Caco-2 (cell line): ENCODE results near the gene SAMD15. TPM values are rescaled to one million over a fixed set of nuclear protein-coding genes. Genes with fewer than 3 reads are reported as not detected.

Source experiments
- BruUV-seq: library from RNA; stranded (reverse); fragments of 400-500 nt; replicated peaks from 2 replicates; lab custom pipeline; 2021; lab: Mats Ljungman, UMichigan
- CTCF ChIA-PET: fragments of 300-600 bp; sonication (Branson Sonifier 250); formaldehyde crosslinking; loops from one replicate; lab custom pipeline; 2022; ENCODE audit warnings: antibody characterized with exemption; lab: Charles Lee
- POLR2A ChIA-PET: fragments of 300-600 bp; sonication (Branson Sonifier 250); formaldehyde crosslinking; loops from one replicate; lab custom pipeline; 2022; ENCODE audit warnings: antibody characterized with exemption; lab: Charles Lee
- DNase-seq, 2 experiments: peaks; one replicate each; pipeline versions ENCODE4 v3.0.0 to v3.0.0-alpha.2; 2020 to 2022
- H3K27me3 ChIP-seq: replicated peaks from 2 replicates; pipeline ENCODE4 v1.6.0; 2011; ENCODE audit warnings: low read length; ENCODE audit not compliant: control insufficient read depth, insufficient read depth
- H3K36me3 ChIP-seq: 2 replicates; pipeline ENCODE4 v1.5.1; 2011; ENCODE audit warnings: low read length; ENCODE audit not compliant: control insufficient read depth, insufficient read depth
- H3K4me1 ChIP-seq: fragments of 250-450 bp; sonication (Bioruptor Pico); 2 replicates; pipeline ENCODE4 v1.5.1; 2020; ENCODE audit warnings: mild to moderate bottlenecking
- H3K4me3 ChIP-seq: 2 replicates; pipeline ENCODE4 v1.5.1; 2011; ENCODE audit warnings: low read depth, mild to moderate bottlenecking, control low read depth, low read length
- H3K9me3 ChIP-seq: fragments of 250-450 bp; sonication (Bioruptor Pico); 2 replicates; pipeline ENCODE4 v1.5.1; 2020; ENCODE audit warnings: mild to moderate bottlenecking, moderate library complexity
- H3K27ac Mint-ChIP-seq: one replicate; pipeline ENCODE4 v1.8.0; 2022; ENCODE audit warnings: mixed read lengths; ENCODE audit not compliant: unreplicated experiment
- H3K27me3 Mint-ChIP-seq: one replicate; pipeline ENCODE4 v1.8.0; 2022; ENCODE audit warnings: mixed read lengths; ENCODE audit not compliant: insufficient read depth, unreplicated experiment
- H3K36me3 Mint-ChIP-seq: one replicate; pipeline ENCODE4 v1.8.0; 2022; ENCODE audit warnings: mild to moderate bottlenecking, mixed read lengths; ENCODE audit not compliant: insufficient read depth, unreplicated experiment
- H3K4me1 Mint-ChIP-seq: one replicate; pipeline ENCODE4 v1.8.0; 2022; ENCODE audit warnings: low read depth, mixed read lengths; ENCODE audit not compliant: unreplicated experiment
- H3K4me3 Mint-ChIP-seq: one replicate; pipeline ENCODE4 v1.8.0; 2022; ENCODE audit warnings: mild to moderate bottlenecking, moderate library complexity, mixed read lengths; ENCODE audit not compliant: unreplicated experiment
- H3K9me3 Mint-ChIP-seq: one replicate; pipeline ENCODE4 v1.8.0; 2022; ENCODE audit warnings: mixed read lengths; ENCODE audit not compliant: unreplicated experiment
- CTCF ChIP-seq, 2 experiments: fragments of 200-600 bp in 1 of 2; IDR thresholded peaks; 1 replicate in 1 of 2; 2 replicates in 1 of 2; pipeline versions ENCODE4 v1.5.1 to v1.8.0; 2011 to 2022; ENCODE audit warnings: antibody characterized with exemption in 1 of 2, control low read depth in 1 of 2, inconsistent platforms in 1 of 2, low read depth in 1 of 2, low read length in 1 of 2, mild to moderate bottlenecking in 1 of 2, moderate library complexity in 1 of 2; ENCODE audit not compliant: insufficient read depth in 1 of 2, severe bottlenecking in 1 of 2, unreplicated experiment in 1 of 2
- intact Hi-C: fragments of 100-400 bp; cut with micrococcal nuclease; formaldehyde crosslinking; loops from one replicate; pipeline ENCODE4 v1.10.0; 2022; ENCODE audit not compliant: unreplicated experiment
- total RNA-seq: library from RNA; stranded (reverse); gene quantifications from 2 replicates; pipeline ENCODE4 v1.2.3, GENCODE V29; 2022

Gene SAMD15
- total RNA-seq, 1 experiment from 2014 or later: 0.82 TPM

DNA sequence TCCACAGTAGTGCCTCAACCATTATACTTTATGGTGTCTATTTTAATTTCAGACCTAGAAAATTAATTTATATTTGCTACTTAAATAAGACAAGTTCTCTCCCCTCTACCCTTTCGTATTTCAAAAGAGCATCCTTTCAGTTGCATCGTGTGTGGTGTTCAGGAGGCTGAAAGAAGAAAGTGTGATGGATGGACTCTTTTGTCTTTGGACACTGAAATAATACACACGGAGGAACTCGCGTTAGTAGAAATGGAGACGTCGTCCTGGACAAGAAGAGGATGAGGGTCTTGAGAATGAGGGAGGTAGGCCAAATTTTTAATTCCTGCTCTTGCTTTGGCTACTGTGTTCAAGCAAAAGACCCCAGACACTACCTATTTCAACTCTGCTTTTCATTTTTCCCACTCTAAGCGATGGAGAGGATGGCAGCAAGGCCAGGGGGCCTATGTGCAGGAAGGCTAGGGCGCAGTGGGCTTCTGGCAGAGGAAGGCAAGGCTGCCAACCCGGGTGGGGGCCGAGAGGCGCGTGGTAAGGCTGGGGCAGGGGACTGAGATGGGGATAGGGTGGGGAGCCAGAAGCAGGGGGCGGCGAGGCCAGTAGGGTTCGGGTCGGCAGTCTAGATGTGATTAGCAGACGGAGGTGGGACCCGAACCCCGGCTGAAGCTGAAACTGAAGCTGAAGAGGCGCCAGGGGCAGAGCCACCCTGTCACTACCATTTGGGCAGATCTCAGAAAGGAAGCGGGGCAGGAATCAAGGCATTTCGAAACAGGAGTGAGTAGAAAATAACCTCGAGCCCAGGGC lies 1.0 kb upstream of the SAMD15 start:
- Mint-ChIP-seq H3K9me3 (no peaks in the 10 kb centered on the region), H3K4me3 (no peak overlapping the region), H3K36me3 (no peaks in the 10 kb centered on the region), H3K4me1 (peaks cover 32% of the 10 kb centered on the region), H3K27me3 (no peaks in the 10 kb centered on the region), H3K27ac (no peak overlapping the region)
- no peaks in the 10 kb centered on the region for H3K36me3 ChIP-seq
- CTCF ChIA-PET: interaction anchor here (1.0 to 1.3 kb wide), 4 partner anchors 33 to 82 kb away, joined by 3 to 7 read pairs (median 5); partner anchors contain the start of genes GSTZ1 and POMT2
- peak in 1 of 2 experiments; percentile 33 for DNase-seq
- H3K9me3 ChIP-seq: no peaks in the 10 kb centered on the region
- POLR2A ChIA-PET: interaction anchor here (0.7 to 1.8 kb wide), 5 partner anchors 15 to 117 kb away, joined by 3 to 17 read pairs (median 4); partner anchors contain the start of genes GSTZ1, POMT2 and VIPAS39
- intact Hi-C loops: loop anchor here (2.0 kb wide), 1 partner anchor 81 kb away; the partner anchor contains the start of gene VIPAS39
- H3K4me3 ChIP-seq: peak overlapping the region; percentile 73
- no peak for TF ChIP-seq CTCF (IDR thresholded peaks at IDR 0.05; ENCODE audit: insufficient read depth in 1 of 2, low read depth in 1 of 2, low read length in 1 of 2, severe bottlenecking in 1 of 2, unreplicated experiment in 1 of 2)
- no TSS peak for BruUV-seq
- H3K27me3 ChIP-seq: no peaks in the 10 kb centered on the region
- peaks cover 30% of the 10 kb centered on the region for H3K4me1 ChIP-seq

- no peaks in the 10 kb centered on the region for H3K9me3 Mint-ChIP-seq
- Histone ChIP-seq H3K27me3 (no peaks in the 10 kb centered on the region), H3K4me3 (peak overlapping the region; percentile 73), H3K9me3 (no peaks in the 10 kb centered on the region), H3K36me3 (no peaks in the 10 kb centered on the region), H3K4me1 (peaks cover 20% of the 10 kb centered on the region)
- intact Hi-C loops: loop anchor here (1.0 to 2.0 kb wide), 2 partner anchors 56 to 79 kb away; partner anchors contain the start of genes GSTZ1 and VIPAS39
- DNase-seq: no peak
- H3K4me1 Mint-ChIP-seq: peaks cover 32% of the 10 kb centered on the region
- H3K4me3 Mint-ChIP-seq: no peak overlapping the region
- POLR2A ChIA-PET: interaction anchor here (0.6 to 1.8 kb wide), 5 partner anchors 19 to 349 kb away, joined by 3 to 17 read pairs (median 4); partner anchors contain the start of genes GSTZ1, POMT2 and VIPAS39
- H3K36me3 Mint-ChIP-seq: no peaks in the 10 kb centered on the region
- no peak overlapping the region for H3K27ac Mint-ChIP-seq
- BruUV-seq: no TSS peak
- CTCF ChIA-PET: interaction anchor here (0.6 to 1.3 kb wide), 7 partner anchors 31 to 226 kb away, joined by 3 to 7 read pairs (median 5); partner anchors contain the start of genes GSTZ1, POMT2 and TMEM63C
- TF ChIP-seq CTCF (IDR thresholded peaks at IDR 0.05; ENCODE audit: insufficient read depth in 1 of 2, low read depth in 1 of 2, low read length in 1 of 2, severe bottlenecking in 1 of 2, unreplicated experiment in 1 of 2): no peak
- H3K27me3 Mint-ChIP-seq: no peaks in the 10 kb centered on the region
Measured at GRCh38 chr14:77377502-77377844, 294 bp downstream of the SAMD15 start.

- Mint-ChIP-seq H3K4me1 (peaks cover 26% of the 10 kb centered on the region), H3K4me3 (no peak overlapping the region), H3K9me3 (no peaks in the 10 kb centered on the region), H3K27ac (no peak overlapping the region), H3K36me3 (no peaks in the 10 kb centered on the region), H3K27me3 (no peaks in the 10 kb centered on the region)
- CTCF ChIA-PET: no interaction called here
- Histone ChIP-seq H3K4me3 (no peak overlapping the region), H3K4me1 (peaks cover 31% of the 10 kb centered on the region), H3K36me3 (no peaks in the 10 kb centered on the region), H3K9me3 (no peaks in the 10 kb centered on the region), H3K27me3 (no peaks in the 10 kb centered on the region)
- no TSS peak for BruUV-seq
- intact Hi-C loops: no loop called here
- DNase-seq: no peak
- POLR2A ChIA-PET: no interaction called here
- TF ChIP-seq CTCF (IDR thresholded peaks at IDR 0.05; ENCODE audit: insufficient read depth in 1 of 2, low read depth in 1 of 2, low read length in 1 of 2, severe bottlenecking in 1 of 2, unreplicated experiment in 1 of 2): no peak
Measured at GRCh38 chr14:77378701-77379100, 1.5 kb downstream of the SAMD15 start.
